Testis (tissue), 2 donors: Measurements from ENCODE around the gene MAP2K3.
"Not testable (repeated sequence)": the region's sequence is repeated elsewhere in the genome, so short reads cannot be mapped to it uniquely, and the experiment has no call there.

ENCODE experiments used
- POLR2A ChIP-seq: fragments of 450-650 bp; IDR thresholded peaks from one replicate; pipeline ENCODE4 v1.6.1; 2017; ENCODE audit warnings: antibody characterized with exemption, mild to moderate bottlenecking, moderate library complexity
- TF ChIP-seq, protein P1 (sequence below), 3 experiments: fragments of 450-650 bp in 2 of 3; fragments of 200-600 bp in 1 of 3; sonication (generic) in 1 of 3; IDR thresholded peaks; one replicate each; pipeline ENCODE4 v1.5.1; 2016 to 2019; ENCODE audit warnings: antibody characterized with exemption in 3 of 3, mild to moderate bottlenecking in 2 of 3, moderate library complexity in 1 of 3

DNA sequence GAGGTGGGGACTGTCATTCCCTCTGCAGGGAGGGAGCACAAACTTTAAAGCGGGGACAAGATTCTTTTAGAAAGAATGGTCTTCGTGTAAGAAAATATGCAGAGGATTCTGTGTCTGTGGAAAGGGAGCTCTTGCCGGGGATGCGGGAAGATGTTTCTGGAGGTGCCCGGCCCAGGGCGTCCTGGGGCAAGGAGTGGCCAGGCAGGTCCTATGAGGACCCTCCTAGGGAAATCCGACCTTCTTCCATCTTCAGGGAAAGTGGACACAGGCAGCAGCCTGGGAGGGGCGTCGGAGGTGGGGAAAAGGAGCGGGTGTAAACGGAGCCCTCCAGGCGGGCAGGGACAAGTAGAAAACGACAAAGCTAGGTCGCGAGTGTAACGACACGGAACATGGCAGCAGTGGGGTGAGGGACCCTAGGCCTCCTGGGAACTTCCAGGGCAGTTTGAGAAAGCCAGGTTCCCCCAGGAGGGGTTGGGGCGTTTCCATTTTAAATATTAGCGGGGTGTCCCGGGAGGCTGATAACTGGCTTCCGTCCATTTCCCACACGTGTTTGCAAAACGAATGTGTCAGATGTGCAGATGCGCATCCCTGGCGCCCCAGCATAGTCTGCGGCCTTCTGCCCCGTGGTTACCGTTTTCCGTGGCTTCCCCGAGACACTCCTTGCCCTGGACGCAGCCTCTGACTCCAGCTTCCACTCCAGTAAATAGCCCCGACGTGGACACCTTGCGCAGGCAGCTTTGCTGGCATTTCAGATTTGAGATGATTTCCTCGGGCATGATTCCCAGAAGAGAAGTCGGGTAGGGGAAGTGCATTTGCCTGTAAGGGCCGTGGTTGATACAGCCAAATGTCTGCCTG lies 39.0 kb downstream of the MAP2K3 start:
- TF ChIP-seq, protein P1, sequence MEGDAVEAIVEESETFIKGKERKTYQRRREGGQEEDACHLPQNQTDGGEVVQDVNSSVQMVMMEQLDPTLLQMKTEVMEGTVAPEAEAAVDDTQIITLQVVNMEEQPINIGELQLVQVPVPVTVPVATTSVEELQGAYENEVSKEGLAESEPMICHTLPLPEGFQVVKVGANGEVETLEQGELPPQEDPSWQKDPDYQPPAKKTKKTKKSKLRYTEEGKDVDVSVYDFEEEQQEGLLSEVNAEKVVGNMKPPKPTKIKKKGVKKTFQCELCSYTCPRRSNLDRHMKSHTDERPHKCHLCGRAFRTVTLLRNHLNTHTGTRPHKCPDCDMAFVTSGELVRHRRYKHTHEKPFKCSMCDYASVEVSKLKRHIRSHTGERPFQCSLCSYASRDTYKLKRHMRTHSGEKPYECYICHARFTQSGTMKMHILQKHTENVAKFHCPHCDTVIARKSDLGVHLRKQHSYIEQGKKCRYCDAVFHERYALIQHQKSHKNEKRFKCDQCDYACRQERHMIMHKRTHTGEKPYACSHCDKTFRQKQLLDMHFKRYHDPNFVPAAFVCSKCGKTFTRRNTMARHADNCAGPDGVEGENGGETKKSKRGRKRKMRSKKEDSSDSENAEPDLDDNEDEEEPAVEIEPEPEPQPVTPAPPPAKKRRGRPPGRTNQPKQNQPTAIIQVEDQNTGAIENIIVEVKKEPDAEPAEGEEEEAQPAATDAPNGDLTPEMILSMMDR (IDR thresholded peaks at IDR 0.05), result not testable (repeated sequence)
- not testable (repeated sequence) for TF ChIP-seq POLR2A
